Gastrocnemius medialis (tissue), 4 donors: ENCODE data around the gene LDLRAD4.

Experiments used
- CTCF ChIP-seq, 5 experiments: fragments of 450-650 bp in 3 of 5; fragments of 200-600 bp in 2 of 5; sonication (generic) in 2 of 5; IDR thresholded peaks in 4 of 5; conservative IDR thresholded peaks in 1 of 5; 1 replicate in 4 of 5; 2 replicates in 1 of 5; pipeline ENCODE4 v1.5.1; 2016 to 2019; ENCODE audit warnings: antibody characterized with exemption in 5 of 5, mild to moderate bottlenecking in 3 of 5, moderate library complexity in 3 of 5
- POLR2A ChIP-seq, 2 donors: fragments of 450-650 bp; IDR thresholded peaks; one replicate each; pipeline ENCODE4 v1.6.1; 2017; ENCODE audit warnings: antibody characterized with exemption in 2 of 2, mild to moderate bottlenecking in 2 of 2, moderate library complexity in 2 of 2

- TF ChIP-seq POLR2A (IDR thresholded peaks at IDR 0.05) = no peak
- TF ChIP-seq CTCF (IDR thresholded peaks at IDR 0.05 in 4 of 5, conservative IDR thresholded peaks at IDR 0.05 in 1 of 5) = no peak
These were observed 205.8 kb downstream of the LDLRAD4 start for GRCh38 chr18:13424363-13424762.
